HEK293 (cell line): Measurements from ENCODE around the gene FGD6.
A peak's percentile ranks its signal among the peaks of the same experiment; 100 is the strongest.

Experiments used
- CTCF ChIA-PET: fragments of 350-600 bp; formaldehyde crosslinking; extraction: SDS; loops from one replicate; lab custom pipeline; 2021; ENCODE audit warnings: antibody characterized with exemption; lab: Yijun Ruan, JAX
- POLR2A ChIA-PET: fragments of 300-600 bp; formaldehyde crosslinking; extraction: SDS; loops from one replicate; lab custom pipeline; 2020; ENCODE audit warnings: antibody characterized with exemption, inconsistent platforms; lab: Yijun Ruan, JAX
- H3K27ac ChIP-seq: fragments of 200-500 bp; sonication (Bioruptor generic); 2 replicates; pipeline ENCODE4 v1.5.1; 2014; ENCODE audit warnings: low read depth, low read length, control low read depth, inconsistent platforms; ENCODE audit errors: extremely low read depth
- H3K36me3 ChIP-seq, 2 experiments: fragments of 200-500 bp in 1 of 2; sonication (Bioruptor generic) in 1 of 2; 1 replicate in 1 of 2; 2 replicates in 1 of 2; pipeline ENCODE4 v1.5.1; 2014 to 2017; ENCODE audit warnings: inconsistent platforms in 2 of 2, low read length in 2 of 2; ENCODE audit not compliant: control insufficient read depth in 2 of 2, insufficient read depth in 1 of 2
- H3K4me1 ChIP-seq: fragments of 200-500 bp; sonication (Bioruptor generic); 2 replicates; pipeline ENCODE4 v1.5.1; 2014; ENCODE audit warnings: mild to moderate bottlenecking, low read length, inconsistent platforms; ENCODE audit not compliant: control insufficient read depth, insufficient read depth
- H3K4me3 ChIP-seq: 2 replicates; pipeline ENCODE4 v1.5.1; 2011; ENCODE audit warnings: low read depth, mild to moderate bottlenecking, control low read depth, low read length, moderate library complexity
- H3K9me3 ChIP-seq: fragments of 200-500 bp; sonication (Bioruptor generic); 2 replicates; pipeline ENCODE4 v1.5.1; 2014; ENCODE audit warnings: low read depth, low read length, inconsistent platforms; ENCODE audit not compliant: control insufficient read depth, insufficient read depth
- HOXA7 ChIP-seq: sonication (generic); formaldehyde crosslinking; IDR thresholded peaks from 2 replicates; pipeline ENCODE4 v1.8.1; 2022; ENCODE audit warnings: missing genetic modification reagents, borderline replicate concordance
- KLF7 ChIP-seq: fragments of 450-650 bp; formaldehyde crosslinking; IDR thresholded peaks from 2 replicates; pipeline ENCODE4 v1.5.1; 2016; ENCODE audit warnings: missing biosample characterization, missing genetic modification characterization, borderline replicate concordance
- KLF9 ChIP-seq: fragments of 450-650 bp; formaldehyde crosslinking; IDR thresholded peaks from 2 replicates; pipeline ENCODE4 v1.5.1; 2016; ENCODE audit warnings: missing biosample characterization, missing genetic modification characterization, low read depth
- YY1 ChIP-seq: fragments of 450-650 bp; formaldehyde crosslinking; IDR thresholded peaks from 2 replicates; pipeline ENCODE4 v1.5.1; 2018; ENCODE audit warnings: missing biosample characterization, missing genetic modification characterization
- ZBTB17 ChIP-seq: fragments of 450-650 bp; formaldehyde crosslinking; IDR thresholded peaks from 2 replicates; pipeline ENCODE4 v1.5.1; 2016; ENCODE audit warnings: missing biosample characterization, missing genetic modification characterization
- ZBTB21 ChIP-seq: fragments of 450-650 bp; formaldehyde crosslinking; IDR thresholded peaks from 2 replicates; pipeline ENCODE4 v1.5.1; 2017; ENCODE audit warnings: missing biosample characterization, missing genetic modification characterization
- ZBTB48 ChIP-seq: fragments of 450-650 bp; formaldehyde crosslinking; IDR thresholded peaks from 2 replicates; pipeline ENCODE4 v1.5.1; 2016; ENCODE audit warnings: missing biosample characterization, missing genetic modification characterization
- ZBTB7A ChIP-seq: fragments of 450-650 bp; formaldehyde crosslinking; IDR thresholded peaks from 2 replicates; pipeline ENCODE4 v1.5.1; 2016; ENCODE audit warnings: low read depth, missing biosample characterization, missing genetic modification characterization
- ZBTB8A ChIP-seq: fragments of 450-650 bp; formaldehyde crosslinking; IDR thresholded peaks from 2 replicates; pipeline ENCODE4 v1.5.1; 2016; ENCODE audit warnings: missing biosample characterization, missing genetic modification characterization
- ZEB2 ChIP-seq: fragments of 450-650 bp; formaldehyde crosslinking; IDR thresholded peaks from 2 replicates; pipeline ENCODE4 v1.5.1; 2016; ENCODE audit warnings: missing biosample characterization, missing genetic modification characterization
- ZFP37 ChIP-seq: fragments of 450-650 bp; formaldehyde crosslinking; IDR thresholded peaks from 2 replicates; pipeline ENCODE4 v1.5.1; 2016; ENCODE audit warnings: missing biosample characterization, missing genetic modification characterization
- ZNF2 ChIP-seq: fragments of 450-650 bp; formaldehyde crosslinking; IDR thresholded peaks from 2 replicates; pipeline ENCODE4 v1.5.1; 2016; ENCODE audit warnings: missing biosample characterization, missing genetic modification characterization
- ZNF202 ChIP-seq: fragments of 450-650 bp; formaldehyde crosslinking; IDR thresholded peaks from 2 replicates; pipeline ENCODE4 v1.5.1; 2016; ENCODE audit warnings: missing biosample characterization, missing genetic modification characterization, borderline replicate concordance
- ZNF239 ChIP-seq: fragments of 450-650 bp; formaldehyde crosslinking; IDR thresholded peaks from 2 replicates; pipeline ENCODE4 v1.5.1; 2016; ENCODE audit warnings: missing biosample characterization, missing genetic modification characterization
- ZNF248 ChIP-seq: fragments of 450-650 bp; formaldehyde crosslinking; IDR thresholded peaks from 2 replicates; pipeline ENCODE4 v1.5.1; 2017; ENCODE audit warnings: missing biosample characterization, missing genetic modification characterization
- ZNF292 ChIP-seq: fragments of 450-650 bp; formaldehyde crosslinking; IDR thresholded peaks from 2 replicates; pipeline ENCODE4 v1.5.1; 2016; ENCODE audit warnings: low read depth, missing biosample characterization, missing genetic modification characterization, borderline replicate concordance
- ZNF302 ChIP-seq: fragments of 450-650 bp; formaldehyde crosslinking; IDR thresholded peaks from 2 replicates; pipeline ENCODE4 v1.5.1; 2016; ENCODE audit warnings: missing biosample characterization, missing genetic modification characterization, low read depth
- ZNF404 ChIP-seq: fragments of 450-650 bp; formaldehyde crosslinking; IDR thresholded peaks from 2 replicates; pipeline ENCODE4 v1.5.1; 2017; ENCODE audit warnings: missing biosample characterization, missing genetic modification characterization
- ZNF416 ChIP-seq: fragments of 450-650 bp; formaldehyde crosslinking; IDR thresholded peaks from 2 replicates; pipeline ENCODE4 v1.5.1; 2016; ENCODE audit warnings: missing biosample characterization, missing genetic modification characterization
- ZNF473 ChIP-seq: fragments of 450-650 bp; formaldehyde crosslinking; IDR thresholded peaks from 2 replicates; pipeline ENCODE4 v1.5.1; 2017; ENCODE audit warnings: missing biosample characterization, missing genetic modification characterization
- ZNF521 ChIP-seq: fragments of 450-650 bp; formaldehyde crosslinking; IDR thresholded peaks from 2 replicates; pipeline ENCODE4 v1.5.1; 2017; ENCODE audit warnings: missing biosample characterization, mild to moderate bottlenecking, missing genetic modification characterization
- ZNF549 ChIP-seq: fragments of 450-650 bp; IDR thresholded peaks from 2 replicates; pipeline ENCODE4 v1.5.1; 2018; ENCODE audit warnings: missing biosample characterization, missing genetic modification characterization, mild to moderate bottlenecking, inconsistent platforms, moderate library complexity
- ZNF561 ChIP-seq: fragments of 450-650 bp; IDR thresholded peaks from 2 replicates; pipeline ENCODE4 v1.5.1; 2018; ENCODE audit warnings: missing biosample characterization, missing genetic modification characterization, borderline replicate concordance
- ZNF571 ChIP-seq: fragments of 450-650 bp; formaldehyde crosslinking; IDR thresholded peaks from 2 replicates; pipeline ENCODE4 v1.5.0; 2017; ENCODE audit warnings: missing biosample characterization, missing genetic modification characterization
- ZNF629 ChIP-seq: fragments of 450-650 bp; formaldehyde crosslinking; IDR thresholded peaks from 2 replicates; pipeline ENCODE4 v1.5.1; 2017; ENCODE audit warnings: missing biosample characterization, missing genetic modification characterization
- ZNF677 ChIP-seq: fragments of 450-650 bp; IDR thresholded peaks from 2 replicates; pipeline ENCODE4 v1.5.0; 2018; ENCODE audit warnings: missing biosample characterization, mild to moderate bottlenecking, missing genetic modification characterization, moderate library complexity
- ZNF843 ChIP-seq: fragments of 450-650 bp; formaldehyde crosslinking; IDR thresholded peaks from 2 replicates; pipeline ENCODE4 v1.5.1; 2016; ENCODE audit warnings: missing biosample characterization, missing genetic modification characterization
- ZSCAN30 ChIP-seq: fragments of 450-650 bp; IDR thresholded peaks from 2 replicates; pipeline ENCODE4 v1.5.1; 2018; ENCODE audit warnings: missing biosample characterization, mild to moderate bottlenecking, missing genetic modification characterization, moderate library complexity
- TF ChIP-seq, protein P1 (sequence below): fragments of 450-650 bp; formaldehyde crosslinking; IDR thresholded peaks from 2 replicates; pipeline ENCODE4 v1.5.1; 2016; ENCODE audit warnings: missing biosample characterization, missing genetic modification characterization
- TF ChIP-seq, protein P2 (sequence below): fragments of 450-650 bp; formaldehyde crosslinking; IDR thresholded peaks from 2 replicates; pipeline ENCODE4 v1.5.1; 2016; ENCODE audit warnings: missing biosample characterization, missing genetic modification characterization
- TF ChIP-seq, protein P3 (sequence below): fragments of 450-650 bp; IDR thresholded peaks from 2 replicates; pipeline ENCODE4 v1.5.1; 2018; ENCODE audit warnings: missing biosample characterization, missing genetic modification characterization
- TF ChIP-seq, protein P4 (sequence below): fragments of 450-650 bp; formaldehyde crosslinking; IDR thresholded peaks from 2 replicates; pipeline ENCODE4; 2016; ENCODE audit warnings: missing biosample characterization, missing genetic modification characterization

The FGD6 gene

DNA sequence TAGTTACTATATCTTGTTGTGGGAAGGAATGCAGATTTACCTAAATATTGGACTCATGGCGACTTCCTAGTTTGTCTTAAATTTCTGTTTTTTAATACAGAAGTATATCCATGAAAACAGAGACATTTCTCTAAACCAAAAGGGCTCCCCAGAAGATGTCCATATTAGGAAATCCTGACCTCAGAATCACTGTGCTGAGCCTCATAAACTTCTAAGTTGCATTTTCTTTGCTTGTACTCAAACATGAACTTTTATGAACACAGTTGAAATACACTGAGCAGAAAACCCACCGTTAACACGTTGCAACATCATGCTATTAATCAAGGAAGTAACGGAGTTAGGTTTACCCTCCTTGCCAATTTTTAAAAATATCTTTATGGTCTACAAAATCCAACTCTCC is 100.9 kb downstream of the FGD6 start (continued):
- TF ChIP-seq, protein P1, sequence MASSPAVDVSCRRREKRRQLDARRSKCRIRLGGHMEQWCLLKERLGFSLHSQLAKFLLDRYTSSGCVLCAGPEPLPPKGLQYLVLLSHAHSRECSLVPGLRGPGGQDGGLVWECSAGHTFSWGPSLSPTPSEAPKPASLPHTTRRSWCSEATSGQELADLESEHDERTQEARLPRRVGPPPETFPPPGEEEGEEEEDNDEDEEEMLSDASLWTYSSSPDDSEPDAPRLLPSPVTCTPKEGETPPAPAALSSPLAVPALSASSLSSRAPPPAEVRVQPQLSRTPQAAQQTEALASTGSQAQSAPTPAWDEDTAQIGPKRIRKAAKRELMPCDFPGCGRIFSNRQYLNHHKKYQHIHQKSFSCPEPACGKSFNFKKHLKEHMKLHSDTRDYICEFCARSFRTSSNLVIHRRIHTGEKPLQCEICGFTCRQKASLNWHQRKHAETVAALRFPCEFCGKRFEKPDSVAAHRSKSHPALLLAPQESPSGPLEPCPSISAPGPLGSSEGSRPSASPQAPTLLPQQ (tag by site-specific recombination): no peak
- no peak for TF ChIP-seq ZNF473 (tag by site-specific recombination)
- TF ChIP-seq, protein P2, sequence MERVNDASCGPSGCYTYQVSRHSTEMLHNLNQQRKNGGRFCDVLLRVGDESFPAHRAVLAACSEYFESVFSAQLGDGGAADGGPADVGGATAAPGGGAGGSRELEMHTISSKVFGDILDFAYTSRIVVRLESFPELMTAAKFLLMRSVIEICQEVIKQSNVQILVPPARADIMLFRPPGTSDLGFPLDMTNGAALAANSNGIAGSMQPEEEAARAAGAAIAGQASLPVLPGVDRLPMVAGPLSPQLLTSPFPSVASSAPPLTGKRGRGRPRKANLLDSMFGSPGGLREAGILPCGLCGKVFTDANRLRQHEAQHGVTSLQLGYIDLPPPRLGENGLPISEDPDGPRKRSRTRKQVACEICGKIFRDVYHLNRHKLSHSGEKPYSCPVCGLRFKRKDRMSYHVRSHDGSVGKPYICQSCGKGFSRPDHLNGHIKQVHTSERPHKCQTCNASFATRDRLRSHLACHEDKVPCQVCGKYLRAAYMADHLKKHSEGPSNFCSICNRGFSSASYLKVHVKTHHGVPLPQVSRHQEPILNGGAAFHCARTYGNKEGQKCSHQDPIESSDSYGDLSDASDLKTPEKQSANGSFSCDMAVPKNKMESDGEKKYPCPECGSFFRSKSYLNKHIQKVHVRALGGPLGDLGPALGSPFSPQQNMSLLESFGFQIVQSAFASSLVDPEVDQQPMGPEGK (tag by site-specific recombination): no peak

DNA sequence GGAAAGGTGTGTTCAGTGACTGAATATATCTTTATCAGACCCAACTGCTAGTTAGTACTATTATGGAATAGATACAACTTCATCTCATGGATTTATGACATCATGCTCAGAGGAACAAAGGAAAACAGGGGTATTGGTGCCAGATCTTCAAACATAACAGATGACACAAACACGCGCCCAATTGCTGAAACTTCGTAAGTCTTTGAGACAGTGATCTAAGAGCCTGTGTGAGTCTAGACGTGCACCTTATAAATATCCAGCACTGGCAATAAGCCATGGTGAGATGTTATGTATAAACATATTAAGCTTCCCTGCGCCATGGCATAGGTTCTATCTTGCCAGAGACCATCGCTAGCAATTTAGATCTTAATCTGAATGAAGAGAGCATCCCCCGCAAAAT is 101.6 kb downstream of the FGD6 start:
- CTCF ChIA-PET: interaction anchor here (0.7 to 3.9 kb wide), 6 partner anchors 11 to 701 kb away, joined by 3 to 54 read pairs (median 6); no protein-coding TSS in a partner anchor
- TF ChIP-seq, protein P3, sequence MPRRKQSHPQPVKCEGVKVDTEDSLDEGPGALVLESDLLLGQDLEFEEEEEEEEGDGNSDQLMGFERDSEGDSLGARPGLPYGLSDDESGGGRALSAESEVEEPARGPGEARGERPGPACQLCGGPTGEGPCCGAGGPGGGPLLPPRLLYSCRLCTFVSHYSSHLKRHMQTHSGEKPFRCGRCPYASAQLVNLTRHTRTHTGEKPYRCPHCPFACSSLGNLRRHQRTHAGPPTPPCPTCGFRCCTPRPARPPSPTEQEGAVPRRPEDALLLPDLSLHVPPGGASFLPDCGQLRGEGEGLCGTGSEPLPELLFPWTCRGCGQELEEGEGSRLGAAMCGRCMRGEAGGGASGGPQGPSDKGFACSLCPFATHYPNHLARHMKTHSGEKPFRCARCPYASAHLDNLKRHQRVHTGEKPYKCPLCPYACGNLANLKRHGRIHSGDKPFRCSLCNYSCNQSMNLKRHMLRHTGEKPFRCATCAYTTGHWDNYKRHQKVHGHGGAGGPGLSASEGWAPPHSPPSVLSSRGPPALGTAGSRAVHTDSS (tag by site-specific recombination): no peak
- TF ChIP-seq ZEB2 (tag by site-specific recombination) (no peak), ZNF843 (tag by site-specific recombination) (0 out of 2 replicates have a peak, but pooled peaks have one; percentile 16), ZNF561 (no peak), ZNF2 (tag by site-specific recombination) (no peak), ZNF202 (tag by site-specific recombination) (no peak), ZNF416 (tag by site-specific recombination) (no peak), ZNF677 (tag by site-specific recombination) (no peak), ZNF248 (tag by site-specific recombination) (no peak), ZFP37 (no peak), ZNF239 (tag by site-specific recombination) (no peak), ZBTB8A (tag by site-specific recombination) (no peak), ZNF571 (tag by site-specific recombination) (no peak), ZBTB21 (tag by site-specific recombination) (peak; percentile 36; the same call in 1 of the 2 replicates), ZNF404 (tag by site-specific recombination) (no peak), ZNF549 (peak; percentile 42; the same call in 1 of the 2 replicates), KLF7 (tag by site-specific recombination) (no peak), ZSCAN30 (tag by site-specific recombination) (no peak), ZBTB7A (tag by site-specific recombination) (no peak), KLF9 (tag by site-specific recombination) (no peak), ZNF302 (tag by site-specific recombination) (no peak), HOXA7 (no peak), ZNF521 (tag by site-specific recombination) (no peak), ZNF473 (tag by site-specific recombination) (no peak), ZBTB17 (tag by site-specific recombination) (no peak), ZNF292 (tag by site-specific recombination) (no peak), ZBTB48 (no peak), ZNF629 (tag by site-specific recombination) (0 out of 2 replicates have a peak, but pooled peaks have one; percentile 25), YY1 (no peak)
- TF ChIP-seq, protein P4, sequence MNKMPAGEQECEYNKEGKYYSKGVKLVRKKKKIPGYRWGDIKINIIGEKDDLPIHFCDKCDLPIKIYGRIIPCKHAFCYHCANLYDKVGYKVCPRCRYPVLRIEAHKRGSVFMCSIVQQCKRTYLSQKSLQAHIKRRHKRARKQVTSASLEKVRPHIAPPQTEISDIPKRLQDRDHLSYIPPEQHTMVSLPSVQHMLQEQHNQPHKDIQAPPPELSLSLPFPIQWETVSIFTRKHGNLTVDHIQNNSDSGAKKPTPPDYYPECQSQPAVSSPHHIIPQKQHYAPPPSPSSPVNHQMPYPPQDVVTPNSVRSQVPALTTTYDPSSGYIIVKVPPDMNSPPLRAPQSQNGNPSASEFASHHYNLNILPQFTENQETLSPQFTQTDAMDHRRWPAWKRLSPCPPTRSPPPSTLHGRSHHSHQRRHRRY (tag by site-specific recombination): no peak

More for the DNA sequence above, 101.6 kb downstream of the FGD6 start:
- Histone ChIP-seq H3K27ac (no peak overlapping the region), H3K9me3 (no peaks in the 10 kb centered on the region), H3K36me3 (no peaks in the 10 kb centered on the region; a peak in 1 of 3 replicates), H3K4me1 (no peaks in the 10 kb centered on the region), H3K4me3 (no peak overlapping the region)
- POLR2A ChIA-PET: no interaction called here
